ENCODE data around the gene MDC1.
A peak's percentile ranks its signal among the peaks of the same experiment; 100 is the strongest.

The MDC1 gene

GRCh38 chr6:30749554-30750378, 32.7 kb upstream of the MDC1 start:
- TF ChIP-seq, protein P1, sequence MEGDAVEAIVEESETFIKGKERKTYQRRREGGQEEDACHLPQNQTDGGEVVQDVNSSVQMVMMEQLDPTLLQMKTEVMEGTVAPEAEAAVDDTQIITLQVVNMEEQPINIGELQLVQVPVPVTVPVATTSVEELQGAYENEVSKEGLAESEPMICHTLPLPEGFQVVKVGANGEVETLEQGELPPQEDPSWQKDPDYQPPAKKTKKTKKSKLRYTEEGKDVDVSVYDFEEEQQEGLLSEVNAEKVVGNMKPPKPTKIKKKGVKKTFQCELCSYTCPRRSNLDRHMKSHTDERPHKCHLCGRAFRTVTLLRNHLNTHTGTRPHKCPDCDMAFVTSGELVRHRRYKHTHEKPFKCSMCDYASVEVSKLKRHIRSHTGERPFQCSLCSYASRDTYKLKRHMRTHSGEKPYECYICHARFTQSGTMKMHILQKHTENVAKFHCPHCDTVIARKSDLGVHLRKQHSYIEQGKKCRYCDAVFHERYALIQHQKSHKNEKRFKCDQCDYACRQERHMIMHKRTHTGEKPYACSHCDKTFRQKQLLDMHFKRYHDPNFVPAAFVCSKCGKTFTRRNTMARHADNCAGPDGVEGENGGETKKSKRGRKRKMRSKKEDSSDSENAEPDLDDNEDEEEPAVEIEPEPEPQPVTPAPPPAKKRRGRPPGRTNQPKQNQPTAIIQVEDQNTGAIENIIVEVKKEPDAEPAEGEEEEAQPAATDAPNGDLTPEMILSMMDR (IDR thresholded peaks at IDR 0.05; ENCODE audit: extremely low read depth, missing control alignments), result no peak

DNA sequence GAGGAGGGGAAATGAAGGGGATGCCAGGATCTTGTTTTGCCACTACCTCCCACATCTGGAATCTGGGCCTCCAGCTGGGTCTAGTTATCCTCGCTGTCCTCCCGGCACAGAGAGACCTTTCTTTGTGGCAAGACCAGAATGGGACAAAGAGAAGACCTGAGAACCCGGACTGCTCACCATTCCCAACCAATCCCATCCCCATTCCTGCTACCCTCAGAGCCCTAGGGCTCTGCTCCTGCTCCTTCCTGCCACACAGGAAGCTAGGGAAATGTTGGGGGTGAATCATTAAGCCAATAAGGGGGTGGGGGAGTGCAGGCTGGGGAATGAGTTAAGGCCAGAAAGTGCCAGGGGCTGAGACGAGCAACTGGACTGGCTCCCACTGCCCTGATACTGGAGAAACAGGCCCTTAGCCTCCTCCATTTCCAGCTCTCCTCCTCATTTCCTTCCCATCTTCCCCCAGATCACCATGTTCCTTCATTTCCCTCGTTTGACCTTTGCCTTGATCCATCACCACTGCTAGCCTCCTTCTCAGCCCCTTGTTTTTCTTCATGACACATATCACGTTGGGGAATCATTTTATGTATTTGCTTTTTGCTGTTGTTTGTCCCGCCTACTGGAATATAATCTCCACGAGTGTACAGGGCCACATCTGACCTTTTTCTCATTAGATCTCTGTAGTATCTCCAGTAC, 31.9 kb upstream of the MDC1 start:
- TF ChIP-seq, protein P1 (IDR thresholded peaks at IDR 0.05; ENCODE audit: extremely low read depth, missing control alignments), result no peak

More at GRCh38 chr6:30749554-30750378, 32.7 kb upstream of the MDC1 start:
- no peak for DNase-seq (ENCODE audit: low spot score)

DNA sequence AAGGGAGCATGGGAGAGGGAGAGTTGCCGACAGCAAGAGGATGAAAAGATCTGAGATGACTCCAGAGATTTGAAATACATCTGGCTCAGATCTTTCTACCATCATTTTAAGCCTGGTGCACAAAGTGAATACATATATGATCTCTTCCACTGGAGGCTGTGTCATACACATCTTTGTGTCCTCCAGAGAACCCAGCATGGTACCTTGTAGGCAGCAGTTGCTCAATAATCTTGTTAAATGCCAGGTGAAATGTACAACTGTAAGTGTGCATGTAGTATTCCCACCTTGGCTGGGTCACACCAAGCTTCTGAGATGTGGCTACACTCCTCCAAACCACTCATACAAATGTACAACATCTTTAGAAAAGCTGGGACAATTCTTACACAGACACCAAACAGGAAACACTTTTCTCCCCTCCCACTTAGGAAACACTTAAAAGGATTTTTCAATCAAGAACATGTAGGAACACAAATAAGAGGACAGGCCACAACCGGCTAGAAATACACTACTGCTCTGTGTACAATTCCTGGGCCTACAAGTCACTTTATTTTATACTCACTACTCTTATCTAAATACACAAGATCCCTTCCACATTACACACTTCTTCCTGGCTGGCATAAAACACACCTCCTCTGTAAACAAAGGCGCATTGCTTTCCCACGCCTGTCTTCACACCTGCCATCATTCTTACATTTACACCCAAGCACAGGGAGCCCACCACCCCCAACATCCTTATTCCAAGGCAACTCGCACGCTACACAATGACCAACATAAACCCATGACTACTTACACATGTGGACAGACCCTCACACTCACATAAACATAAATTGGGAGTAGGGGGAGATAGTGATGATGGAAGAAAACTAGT, 31.1 kb upstream of the MDC1 start:
- no peak for DNase-seq (ENCODE audit: low spot score)
- TF ChIP-seq, protein P1 (IDR thresholded peaks at IDR 0.05; ENCODE audit: extremely low read depth, missing control alignments), result no peak

More for the DNA sequence above, 31.9 kb upstream of the MDC1 start:
- no peak for DNase-seq (ENCODE audit: low spot score)

- TF ChIP-seq, protein P1 (IDR thresholded peaks at IDR 0.05; ENCODE audit: extremely low read depth, missing control alignments), result no peak
- DNase-seq (ENCODE audit: low spot score), result no peak
Observed at GRCh38 chr6:30747300-30747687, 30.2 kb upstream of the MDC1 start.

DNA sequence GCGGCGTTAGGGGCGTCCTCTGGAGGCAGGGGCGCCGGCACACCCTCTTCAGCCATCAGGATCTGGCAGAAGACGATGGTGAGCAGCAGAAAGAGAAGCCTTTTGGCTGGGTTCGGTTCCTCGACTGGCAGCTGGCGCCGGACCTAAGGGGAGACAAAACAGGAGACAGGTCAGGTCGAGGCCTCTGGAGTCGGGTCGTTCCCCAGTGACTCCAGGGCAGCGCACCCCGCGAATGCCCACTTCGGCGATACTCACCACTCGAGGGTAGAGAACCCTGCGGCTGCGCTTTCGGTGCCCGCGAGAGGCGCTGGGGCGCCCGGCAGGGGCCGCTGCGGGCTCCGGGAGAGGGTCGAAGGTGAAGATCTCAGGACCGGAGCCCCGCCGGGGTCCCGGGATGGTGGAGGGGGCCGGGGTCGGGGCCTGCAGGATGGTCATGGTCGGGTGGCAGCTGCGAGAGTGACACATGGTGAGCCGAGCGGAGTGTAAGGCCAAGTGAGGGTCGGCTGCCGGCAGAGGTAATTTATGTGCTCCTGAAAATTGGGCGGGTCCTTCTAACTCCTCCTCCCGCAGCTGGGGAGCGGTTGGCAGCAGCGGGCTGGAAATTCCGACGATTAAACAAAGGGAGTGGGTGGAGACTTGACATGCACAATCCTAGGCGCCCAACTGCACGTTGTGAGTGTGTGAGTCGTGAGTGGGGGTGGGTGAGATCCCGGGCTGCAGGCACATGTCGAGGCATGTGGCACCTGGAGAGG, 27.1 kb upstream of the MDC1 start, which contains the start of gene IER3:
IER3 (minus strand) TSS at position 494 of the 752 bp plus-strand sequence; CDS start at position 465, 29 bp downstream.
- TF ChIP-seq, protein P1 (IDR thresholded peaks at IDR 0.05; ENCODE audit: extremely low read depth, missing control alignments), result peak; percentile 56
- DNase-seq (ENCODE audit: low spot score), result peak; percentile 80

DNA sequence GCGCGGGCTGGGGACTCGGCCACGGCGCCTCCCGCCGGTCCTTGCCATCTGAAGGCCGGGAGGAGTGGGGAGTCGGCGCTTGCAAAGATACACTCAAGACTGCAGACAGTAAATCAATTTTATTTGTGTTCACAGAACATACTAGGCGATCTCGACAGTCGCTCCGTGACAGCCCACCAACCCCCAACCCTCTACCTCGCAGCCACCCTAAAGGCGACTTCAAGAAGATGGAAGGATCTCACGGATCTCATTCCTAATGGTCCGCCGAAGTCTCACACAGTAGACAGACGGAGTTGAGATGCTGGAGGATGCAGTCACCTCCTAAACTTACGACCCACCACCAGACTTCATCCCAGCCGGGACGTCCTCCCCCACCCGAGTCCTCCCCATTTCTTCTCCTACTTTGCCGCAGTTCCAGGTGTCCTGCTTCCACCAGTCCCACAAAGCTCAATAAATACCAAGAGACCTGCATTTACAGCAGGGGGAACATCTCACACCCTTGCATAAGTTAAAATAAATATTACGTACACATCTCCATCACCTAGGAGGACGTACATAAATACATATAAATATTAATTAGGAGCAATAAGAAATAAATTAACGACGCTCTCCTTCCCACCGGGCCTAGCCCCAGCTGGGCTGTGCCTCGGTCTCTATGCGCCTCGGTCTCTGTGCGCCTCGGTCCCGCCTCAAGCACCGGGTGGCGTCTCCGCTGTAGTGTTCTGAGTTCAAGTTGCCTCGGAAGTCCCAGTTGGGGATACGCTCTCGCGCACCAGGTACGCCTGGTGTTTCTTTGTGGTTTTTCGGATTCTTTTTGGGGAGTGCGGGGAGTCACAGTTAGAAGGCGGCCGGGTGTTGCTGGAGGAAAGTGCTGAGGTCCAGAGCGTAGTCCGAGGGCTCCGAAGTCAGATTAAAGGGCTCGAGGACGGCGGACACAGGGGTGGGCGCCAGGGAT, 26.3 kb upstream of the MDC1 start:
- TF ChIP-seq, protein P1 (IDR thresholded peaks at IDR 0.05; ENCODE audit: extremely low read depth, missing control alignments), result no peak
- DNase-seq (ENCODE audit: low spot score), result peak; percentile 49

Data from GM20000 (cell line).